ENCODE data around the gene RAB10. TPM values are rescaled to one million over a fixed set of nuclear protein-coding genes. Genes with fewer than 3 reads are reported as not detected.

RAB10 gene
- total RNA-seq, 1 donor from 2014 or later, result 135 TPM

GRCh38 chr2:26184555-26185303, 150.8 kb downstream of the RAB10 start:
- peak overlapping the region; percentile 63 for H3K27ac ChIP-seq

GRCh38 chr2:26185304-26185928, 151.5 kb downstream of the RAB10 start:
- no peak for DNase-seq (ENCODE audit: extremely low spot score in 2 of 2)
- Histone ChIP-seq H3K27me3 (no peaks in the 10 kb centered on the region), H3K9me3 (no peaks in the 10 kb centered on the region), H3K4me1 (peaks cover 10% of the 10 kb centered on the region), H3K36me3 (peaks cover 0 to 3% of the 10 kb centered on the region in 2 donors), H3K27ac (peak overlapping the region; percentile 63), H3K4me3 (peak overlapping the region; percentile 53 to 61)
- TF ChIP-seq POLR2A (IDR thresholded peaks at IDR 0.05) (no peak), POLR2AphosphoS5 (IDR thresholded peaks at IDR 0.05; ENCODE audit: insufficient read depth in 1 of 2, low read depth in 1 of 2) (no peak), CTCF (IDR thresholded peaks at IDR 0.05) (no peak)
- intact Hi-C loops (cut with DNase I), result no loop called here

More at GRCh38 chr2:26184555-26185303, 150.8 kb downstream of the RAB10 start:
- DNase-seq (ENCODE audit: extremely low spot score in 2 of 2), result no peak
- H3K4me3 ChIP-seq, result peak overlapping the region; percentile 53 to 61
- intact Hi-C loops (cut with DNase I), result no loop called here
- no peak for TF ChIP-seq POLR2A (IDR thresholded peaks at IDR 0.05)
- TF ChIP-seq CTCF (IDR thresholded peaks at IDR 0.05), result peak in 1 of 3 experiments; percentile 40
- H3K27me3 ChIP-seq, result no peaks in the 10 kb centered on the region
- H3K4me1 ChIP-seq, result peaks cover 10% of the 10 kb centered on the region
- no peaks in the 10 kb centered on the region for H3K36me3 ChIP-seq
- no peaks in the 10 kb centered on the region for H3K9me3 ChIP-seq

GRCh38 chr2:26185954-26186770, 152.3 kb downstream of the RAB10 start:
- peaks cover 0 to 10% of the 10 kb centered on the region in 2 donors for H3K36me3 ChIP-seq
- intact Hi-C loops (cut with DNase I), result no loop called here
- peaks cover 10% of the 10 kb centered on the region for H3K4me1 ChIP-seq
- TF ChIP-seq POLR2AphosphoS5 (IDR thresholded peaks at IDR 0.05; ENCODE audit: insufficient read depth in 1 of 2, low read depth in 1 of 2) (no peak), POLR2A (IDR thresholded peaks at IDR 0.05) (no peak), CTCF (IDR thresholded peaks at IDR 0.05) (no peak)
- H3K4me3 ChIP-seq, result peak overlapping the region in 1 of 2 donors; percentile 53
- no peak overlapping the region for H3K27ac ChIP-seq
- no peaks in the 10 kb centered on the region for H3K27me3 ChIP-seq
- H3K9me3 ChIP-seq, result no peaks in the 10 kb centered on the region
- no peak for DNase-seq (ENCODE audit: extremely low spot score in 2 of 2)

Small RNAs within 50 kb of the gene (small RNA-seq; reads per million reads assigned to genes)
- gene RNU6-942P, result not detected
- not detected for gene UQCRHP2

Other genes with a start within 250 kb of the RAB10 start
- gene ASXL2, start 155.6 kb upstream of the RAB10 start, total RNA-seq, result 16.2 TPM
- gene KIF3C, start 51.6 kb upstream of the RAB10 start, total RNA-seq, result 9.3 TPM
- gene GAREM2, start 139.0 kb downstream of the RAB10 start, total RNA-seq, result 4.4 TPM
- gene HADHA, start 210.5 kb downstream of the RAB10 start, total RNA-seq, result 124 TPM
- gene HADHB, start 210.9 kb downstream of the RAB10 start, total RNA-seq, result 127 TPM